ENCODE measurements around the gene TMEM214.

DNA sequence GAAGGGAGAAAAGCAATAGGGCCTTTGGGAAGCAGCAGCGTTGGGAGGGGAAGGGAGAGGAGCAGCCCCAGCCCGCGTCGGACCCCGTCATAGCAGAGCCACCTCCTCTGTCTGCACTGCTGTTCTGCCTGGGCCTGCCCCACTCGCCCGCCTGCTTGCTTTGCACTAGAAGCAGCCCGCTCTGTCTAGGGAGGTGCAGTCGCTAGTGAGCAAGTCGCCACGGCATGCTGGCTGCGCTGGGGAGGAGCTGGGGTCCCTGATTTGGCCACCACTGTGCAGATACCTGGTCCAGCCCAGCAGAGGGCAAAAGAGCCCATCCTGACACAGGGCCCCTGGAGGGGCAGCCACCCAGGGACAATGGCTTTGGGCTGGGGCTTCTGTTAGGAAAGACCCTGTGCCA is 8.0 kb upstream of the TMEM214 start:
- TF ChIP-seq SIN3A (IDR thresholded peaks at IDR 0.05; ENCODE audit: borderline replicate concordance, insufficient read depth, low read length) (no peak), TAF1 (IDR thresholded peaks at IDR 0.05; ENCODE audit: borderline replicate concordance, insufficient read depth, low read length) (no peak), POLR2AphosphoS5 (IDR thresholded peaks at IDR 0.05; ENCODE audit: low read depth, low read length) (no peak)

All from PFSK-1 (cell line).